Activated CD4-positive, CD25-positive, alpha-beta regulatory T cell treated with anti-CD3 and anti-CD28 coated beads, Interleukin-2, amount 50 U/mL, for 24 hours (primary cell): Measurements from ENCODE around the gene SPATA32.
"Not testable (repeated sequence)": the region's sequence is repeated elsewhere in the genome, so short reads cannot be mapped to it uniquely, and the experiment has no call there.

Experiments
- ATAC-seq, 2 donors: fragments of 150-1000 bp; cut with Tn5 transposase; one replicate each; pipeline ENCODE4 v1.10.0; 2021; ENCODE audit warnings: mild to moderate bottlenecking in 1 of 2, moderate library complexity in 1 of 2

The SPATA32 gene

GRCh38 chr17:45270828-45271418 lies 9.0 kb upstream of the SPATA32 start:
- ATAC-seq: peak; percentile 70 to 71

GRCh38 chr17:45269912-45270311 lies 8.0 kb upstream of the SPATA32 start:
- ATAC-seq: peak; percentile 47 to 48

- ATAC-seq: no peak
Measured at GRCh38 chr17:45267436-45268055, 5.7 kb upstream of the SPATA32 start.

GRCh38 chr17:45266372-45266926 lies 4.6 kb upstream of the SPATA32 start:
- no peak for ATAC-seq

GRCh38 chr17:45265821-45266220 lies 3.9 kb upstream of the SPATA32 start:
- ATAC-seq: no peak

GRCh38 chr17:45264988-45265387 lies 3.1 kb upstream of the SPATA32 start:
- ATAC-seq: no peak

- ATAC-seq: no peak
Measured at GRCh38 chr17:45264430-45264829, 2.5 kb upstream of the SPATA32 start.

GRCh38 chr17:45263477-45263860 lies 1.6 kb upstream of the SPATA32 start:
- no peak for ATAC-seq

GRCh38 chr17:45262516-45263476 lies 902 bp upstream of the SPATA32 start:
- peak in 1 of 2 donors; percentile 11 for ATAC-seq

GRCh38 chr17:45260204-45260783 lies 1.6 kb downstream of the SPATA32 start:
- no peak for ATAC-seq

GRCh38 chr17:45258981-45259380 lies 2.9 kb downstream of the SPATA32 start:
- no peak for ATAC-seq

- ATAC-seq: no peak
Measured at GRCh38 chr17:45257115-45257514, 4.8 kb downstream of the SPATA32 start.

- peak in 1 of 2 donors; percentile 15 for ATAC-seq
Measured at GRCh38 chr17:45256114-45256966, 5.6 kb downstream of the SPATA32 start.

GRCh38 chr17:45255358-45255757 lies 6.5 kb downstream of the SPATA32 start:
- ATAC-seq: no peak

GRCh38 chr17:45253879-45254278 lies 8.0 kb downstream of the SPATA32 start:
- no peak for ATAC-seq

GRCh38 chr17:45253237-45253636 lies 8.7 kb downstream of the SPATA32 start:
- not testable (repeated sequence) for ATAC-seq

- no peak for ATAC-seq
Measured at GRCh38 chr17:45251931-45252330, 10.0 kb downstream of the SPATA32 start.

GRCh38 chr17:45248132-45248957 lies 13.5 kb downstream of the SPATA32 start:
- ATAC-seq: peak; percentile 75 to 81

- ATAC-seq: peak; percentile 91 to 92
Measured at GRCh38 chr17:45247429-45248131, 14.3 kb downstream of the SPATA32 start.

GRCh38 chr17:45246861-45247428 lies 14.9 kb downstream of the SPATA32 start:
- no peak for ATAC-seq
